ENCODE measurements around the gene YPEL1. TPM values are rescaled to one million over a fixed set of nuclear protein-coding genes. Genes with fewer than 3 reads are reported as not detected.

The YPEL1 gene
- total and polyA plus RNA-seq, 10 of the 15 experiments (the other 5 are each of a cell fraction or from before 2014, with no cell fraction given), result 0.13 to 5.0 (median 1.6) TPM

DNA sequence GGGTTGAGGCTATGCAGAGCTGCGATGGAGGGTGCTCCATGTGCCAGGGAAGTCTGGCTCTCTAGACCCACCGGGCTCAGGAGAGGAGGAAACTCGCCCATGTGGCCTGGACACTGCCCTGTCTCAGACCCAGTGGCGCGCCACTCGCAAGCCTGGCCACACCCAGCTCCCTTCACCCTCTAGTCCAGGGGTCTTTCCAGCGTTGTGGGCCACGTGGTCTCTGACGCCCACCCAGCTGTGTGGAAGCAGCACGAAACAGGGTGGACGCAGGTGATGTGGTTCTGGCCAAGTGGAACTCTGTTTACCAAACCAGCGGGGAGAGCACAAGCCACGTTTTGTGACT, 41.6 kb downstream of the YPEL1 start:
- ChIA-PET SMC1A (ENCODE audit: uncharacterized antibody, unreplicated experiment) (interaction anchor here (0.6 kb wide), 1 partner anchor 64 kb away, joined by 3 read pairs; no protein-coding TSS in a partner anchor), RAD21 (ENCODE audit: unreplicated experiment) (no interaction called here), POLR2A (interaction anchor here (0.6 kb wide), 1 partner anchor 257 kb away, joined by 3 read pairs; no protein-coding TSS in a partner anchor), CTCF (no interaction called here)
- Histone ChIP-seq H2AFZ (ENCODE audit: control insufficient read depth, low read depth, low read length) (no peak overlapping the region), H3K4me3 (no peak overlapping the region), H3K9ac (ENCODE audit: control insufficient read depth, insufficient read depth, low read length) (no peak overlapping the region), H3K79me2 (ENCODE audit: control insufficient read depth, insufficient read depth, low read length) (no peaks in the 10 kb centered on the region), H3K4me2 (ENCODE audit: control insufficient read depth, insufficient read depth) (no peak overlapping the region), H3K27me3 (replicated peaks in 1 of 2; ENCODE audit: control insufficient read depth in 2 of 2, insufficient read depth in 2 of 2, low read length in 1 of 2) (no peaks in the 10 kb centered on the region), H3K9me3 (replicated peaks; ENCODE audit: control insufficient read depth, insufficient read depth, low read length) (no peaks in the 10 kb centered on the region), H4K20me1 (ENCODE audit: control insufficient read depth, insufficient read depth) (no peaks in the 10 kb centered on the region), H3K4me1 (ENCODE audit: control insufficient read depth, insufficient read depth, low read length) (peaks cover 14% of the 10 kb centered on the region), H3K36me3 (ENCODE audit: control insufficient read depth in 2 of 2, insufficient read depth in 2 of 2, low read length in 1 of 2) (peaks cover 7 to 26% of the 10 kb centered on the region in 2 experiments; a peak in 3 of 4 replicates), H3K27ac (ENCODE audit: control insufficient read depth, insufficient read depth) (no peak overlapping the region)
- FAIRE-seq, result no peak
- TF ChIP-seq POLR2A (IDR thresholded peaks at IDR 0.05; ENCODE audit: low read depth, low read length) (peak; percentile 31; the same call in 1 of the 2 replicates), E4F1 (IDR thresholded peaks at IDR 0.05; ENCODE audit: borderline replicate concordance, partially characterized antibody) (no peak)
- 93% methylated on average over 13 of the region's 13 CpGs for WGBS (ENCODE audit: insufficient coverage, insufficient replicate concordance, low lambda C conversion rate, missing lambda C conversion rate)
- intact Hi-C loops (cut with micrococcal nuclease; ENCODE audit: unreplicated experiment) (no loop called here), in situ Hi-C loops (cut with MboI) (no loop called here)
- no peak for ATAC-seq
- BruUV-seq (replicated peaks), result no TSS peak
- DNase-seq (ENCODE audit: low read depth, low spot score), result no peak

DNA sequence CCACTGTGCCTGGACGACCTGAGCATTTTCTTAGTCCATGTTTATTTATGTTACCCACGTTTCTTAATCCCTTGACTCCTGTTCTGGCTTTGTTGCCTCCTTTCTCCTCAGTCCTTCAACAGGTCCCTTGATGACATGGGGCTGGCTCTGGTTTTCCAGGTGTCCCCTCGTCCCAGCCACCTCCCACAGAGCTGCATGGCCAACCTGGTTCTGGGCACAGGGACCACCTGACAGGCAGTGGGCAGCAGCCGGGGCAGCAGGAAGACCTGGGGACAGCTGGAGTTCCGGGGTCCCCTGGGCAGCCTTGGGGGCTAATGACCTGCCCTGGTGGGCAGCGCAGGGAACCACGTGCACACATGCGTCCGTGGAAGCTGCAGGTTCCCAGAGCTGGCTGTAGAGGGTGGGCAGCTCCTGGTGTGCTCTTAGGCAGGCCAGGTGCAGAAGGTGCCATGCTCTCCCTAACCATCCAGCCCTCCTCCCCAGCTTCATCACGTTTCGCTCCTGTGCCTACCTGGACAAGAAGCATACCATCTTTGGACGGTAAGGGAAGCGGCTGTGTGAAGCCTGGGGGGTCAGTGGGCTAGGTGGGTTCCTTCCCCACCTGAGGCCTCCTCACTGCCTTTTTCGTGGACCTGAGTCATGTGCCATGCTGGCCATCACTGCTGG, 42.1 kb downstream of the YPEL1 start:
- H3K27ac ChIP-seq (ENCODE audit: control insufficient read depth, insufficient read depth), result no peak overlapping the region
- FAIRE-seq, result no peak
- ChIA-PET SMC1A (ENCODE audit: uncharacterized antibody, unreplicated experiment) (no interaction called here), RAD21 (ENCODE audit: unreplicated experiment) (no interaction called here), CTCF (no interaction called here), POLR2A (no interaction called here)
- ATAC-seq, result no peak
- no peak for DNase-seq (ENCODE audit: low read depth, low spot score)
- no peaks in the 10 kb centered on the region for H4K20me1 ChIP-seq (ENCODE audit: control insufficient read depth, insufficient read depth)
- intact Hi-C loops (cut with micrococcal nuclease; ENCODE audit: unreplicated experiment), result no loop called here
- no peak overlapping the region for H3K9ac ChIP-seq (ENCODE audit: control insufficient read depth, insufficient read depth, low read length)
- H3K36me3 ChIP-seq (ENCODE audit: control insufficient read depth in 2 of 2, insufficient read depth in 2 of 2, low read length in 1 of 2), result peaks cover 7 to 30% of the 10 kb centered on the region in 2 experiments; a peak in 3 of 4 replicates
- H3K79me2 ChIP-seq (ENCODE audit: control insufficient read depth, insufficient read depth, low read length), result no peaks in the 10 kb centered on the region
- BruUV-seq (replicated peaks), result no TSS peak
- peaks cover 19% of the 10 kb centered on the region for H3K4me1 ChIP-seq (ENCODE audit: control insufficient read depth, insufficient read depth, low read length)
- no peaks in the 10 kb centered on the region for H3K27me3 ChIP-seq (replicated peaks in 1 of 2; ENCODE audit: control insufficient read depth in 2 of 2, insufficient read depth in 2 of 2, low read length in 1 of 2)
- no peak overlapping the region for H3K4me3 ChIP-seq
- no peak overlapping the region for H2AFZ ChIP-seq (ENCODE audit: control insufficient read depth, low read depth, low read length)
- no peak for TF ChIP-seq TCF3 (IDR thresholded peaks at IDR 0.05; ENCODE audit: borderline replicate concordance, insufficient read depth, low read depth, low read length)
- no peak for TF ChIP-seq REST (IDR thresholded peaks at IDR 0.05; ENCODE audit: low read depth, low read length)
- no peak for TF ChIP-seq SUPT20H (IDR thresholded peaks at IDR 0.05; ENCODE audit: borderline replicate concordance, control insufficient read depth, low read depth, low read length)
- 0 out of 2 replicates have a peak, but pooled peaks have one; percentile 32 for TF ChIP-seq POLR2A (IDR thresholded peaks at IDR 0.05; ENCODE audit: low read depth, low read length)
- no peaks in the 10 kb centered on the region for H3K9me3 ChIP-seq (replicated peaks; ENCODE audit: control insufficient read depth, insufficient read depth, low read length)
- WGBS (ENCODE audit: insufficient coverage, insufficient replicate concordance, low lambda C conversion rate, missing lambda C conversion rate), result 86% methylated on average over 14 of the region's 14 CpGs
- H3K4me2 ChIP-seq (ENCODE audit: control insufficient read depth, insufficient read depth), result no peak overlapping the region
- in situ Hi-C loops (cut with MboI), result no loop called here

All from GM12878 (cell line).